ENCODE results near the gene PEX3. TPM values are rescaled to one million over a fixed set of nuclear protein-coding genes. Genes with fewer than 3 reads are reported as not detected.

PEX3 gene
- total and polyA plus RNA-seq, 2 experiments from 2014 or later: 13.8 to 19.4 TPM

- TF ChIP-seq EZH2phosphoT487 (IDR thresholded peaks at IDR 0.05; ENCODE audit: unreplicated experiment) (no peak), STAT1 (IDR thresholded peaks at IDR 0.05; ENCODE audit: unreplicated experiment) (no peak), REST (IDR thresholded peaks at IDR 0.05; ENCODE audit: unreplicated experiment) (no peak), EZH2 (IDR thresholded peaks at IDR 0.05; ENCODE audit: low read depth, unreplicated experiment) (no peak)
These were observed 74.8 kb downstream of the PEX3 start (continued) for GRCh38 chr6:143525356-143525755.

DNA sequence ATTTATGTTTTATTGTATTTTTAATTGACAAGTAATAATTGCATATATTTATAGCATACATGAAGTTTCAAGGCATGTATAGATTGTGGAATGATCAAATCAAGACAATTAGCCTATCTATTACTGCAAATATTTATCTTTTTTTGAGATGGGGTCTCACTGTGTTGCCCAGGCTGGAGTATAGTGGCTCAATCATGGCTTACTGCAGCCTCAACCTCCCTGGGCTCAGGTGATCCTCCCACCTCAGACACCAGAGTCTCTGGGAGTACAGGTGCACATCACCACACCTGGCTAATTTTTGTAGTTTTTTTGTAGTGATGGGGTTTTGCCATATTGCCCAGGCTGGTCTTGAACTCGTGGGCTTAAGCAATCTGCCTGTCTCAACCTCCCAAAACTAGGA, 77.1 kb downstream of the PEX3 start:
- H4K20me1 ChIP-seq (replicated peaks; ENCODE audit: insufficient read depth): no peaks in the 10 kb centered on the region
- Mint-ChIP-seq H3K36me3 (ENCODE audit: low read depth) (no peaks in the 10 kb centered on the region), H3K9me3 (no peaks in the 10 kb centered on the region), H3K4me1 (peaks cover 10% of the 10 kb centered on the region), H3K4me3 (no peak overlapping the region), H3K27me3 (ENCODE audit: insufficient read depth, low read depth, poor library complexity) (peaks cover 8% of the 10 kb centered on the region), H3K27ac (no peak overlapping the region)
- ATAC-seq: no peak
- DNase-seq (ENCODE audit: low spot score): no peak
- no peak overlapping the region for H2AFZ ChIP-seq
- H3K4me1 ChIP-seq (ENCODE audit: insufficient read depth): peaks cover 14% of the 10 kb centered on the region
- no peak overlapping the region for H3K4me2 ChIP-seq
- H3K4me3 ChIP-seq: no peak overlapping the region
- H3K79me2 ChIP-seq (replicated peaks; ENCODE audit: insufficient read depth): no peaks in the 10 kb centered on the region
- H3K36me3 ChIP-seq (ENCODE audit: insufficient read depth): no peaks in the 10 kb centered on the region
- H3K9me2 ChIP-seq (ENCODE audit: insufficient read depth): no peaks in the 10 kb centered on the region
- H3K27me3 ChIP-seq (ENCODE audit: insufficient read depth): peaks cover 6% of the 10 kb centered on the region; the same call in 1 of the 2 replicates
- no peak overlapping the region for H3K27ac ChIP-seq (ENCODE audit: low read depth)
- H3F3A ChIP-seq (replicated peaks; ENCODE audit: low read depth): no peaks in the 10 kb centered on the region
- TF ChIP-seq EZH2phosphoT487 (IDR thresholded peaks at IDR 0.05; ENCODE audit: unreplicated experiment): no peak
- TF ChIP-seq, protein P1, sequence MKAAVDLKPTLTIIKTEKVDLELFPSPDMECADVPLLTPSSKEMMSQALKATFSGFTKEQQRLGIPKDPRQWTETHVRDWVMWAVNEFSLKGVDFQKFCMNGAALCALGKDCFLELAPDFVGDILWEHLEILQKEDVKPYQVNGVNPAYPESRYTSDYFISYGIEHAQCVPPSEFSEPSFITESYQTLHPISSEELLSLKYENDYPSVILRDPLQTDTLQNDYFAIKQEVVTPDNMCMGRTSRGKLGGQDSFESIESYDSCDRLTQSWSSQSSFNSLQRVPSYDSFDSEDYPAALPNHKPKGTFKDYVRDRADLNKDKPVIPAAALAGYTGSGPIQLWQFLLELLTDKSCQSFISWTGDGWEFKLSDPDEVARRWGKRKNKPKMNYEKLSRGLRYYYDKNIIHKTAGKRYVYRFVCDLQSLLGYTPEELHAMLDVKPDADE (IDR thresholded peaks at IDR 0.05): no peak
- no peak for TF ChIP-seq STAT1 (IDR thresholded peaks at IDR 0.05; ENCODE audit: unreplicated experiment)
- no peak for TF ChIP-seq EZH2 (IDR thresholded peaks at IDR 0.05; ENCODE audit: low read depth, unreplicated experiment)
- no peak for TF ChIP-seq NANOG (IDR thresholded peaks at IDR 0.05; ENCODE audit: borderline replicate concordance)
- no peak for TF ChIP-seq CREB1 (CRISPR knock-in tag; IDR thresholded peaks at IDR 0.05; ENCODE audit: low read depth)
- no peak for TF ChIP-seq ZNF331 (CRISPR knock-in tag; IDR thresholded peaks at IDR 0.05; ENCODE audit: low read depth)
- TF ChIP-seq, protein P2, sequence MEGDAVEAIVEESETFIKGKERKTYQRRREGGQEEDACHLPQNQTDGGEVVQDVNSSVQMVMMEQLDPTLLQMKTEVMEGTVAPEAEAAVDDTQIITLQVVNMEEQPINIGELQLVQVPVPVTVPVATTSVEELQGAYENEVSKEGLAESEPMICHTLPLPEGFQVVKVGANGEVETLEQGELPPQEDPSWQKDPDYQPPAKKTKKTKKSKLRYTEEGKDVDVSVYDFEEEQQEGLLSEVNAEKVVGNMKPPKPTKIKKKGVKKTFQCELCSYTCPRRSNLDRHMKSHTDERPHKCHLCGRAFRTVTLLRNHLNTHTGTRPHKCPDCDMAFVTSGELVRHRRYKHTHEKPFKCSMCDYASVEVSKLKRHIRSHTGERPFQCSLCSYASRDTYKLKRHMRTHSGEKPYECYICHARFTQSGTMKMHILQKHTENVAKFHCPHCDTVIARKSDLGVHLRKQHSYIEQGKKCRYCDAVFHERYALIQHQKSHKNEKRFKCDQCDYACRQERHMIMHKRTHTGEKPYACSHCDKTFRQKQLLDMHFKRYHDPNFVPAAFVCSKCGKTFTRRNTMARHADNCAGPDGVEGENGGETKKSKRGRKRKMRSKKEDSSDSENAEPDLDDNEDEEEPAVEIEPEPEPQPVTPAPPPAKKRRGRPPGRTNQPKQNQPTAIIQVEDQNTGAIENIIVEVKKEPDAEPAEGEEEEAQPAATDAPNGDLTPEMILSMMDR (conservative IDR thresholded peaks at IDR 0.05; ENCODE audit: low read depth in 2 of 2): no peak
- TF ChIP-seq REST (IDR thresholded peaks at IDR 0.05; ENCODE audit: unreplicated experiment): no peak
- TF ChIP-seq ZNF114 (CRISPR knock-in tag; IDR thresholded peaks at IDR 0.05): no peak
- no peak for TF ChIP-seq POLR2AphosphoS5 (IDR thresholded peaks at IDR 0.05; ENCODE audit: low read depth)
